ENCODE measurements around the gene ALKBH4. TPM values are rescaled to one million over a fixed set of nuclear protein-coding genes. Genes with fewer than 3 reads are reported as not detected.
A peak's percentile ranks its signal among the peaks of the same experiment; 100 is the strongest.
"Not testable (repeated sequence)": the region's sequence is repeated elsewhere in the genome, so short reads cannot be mapped to it uniquely, and the experiment has no call there.

The ALKBH4 gene
- polyA plus RNA-seq, 1 donor (not counting 4 experiments of a cell fraction or from before 2014, with no cell fraction given) = 3.1 TPM

GRCh38 chr7:102479982-102480637 lies 15.4 kb upstream of the ALKBH4 start:
- DNase-seq (ENCODE audit: low read depth, low spot score); H3K9me3 ChIP-seq (ENCODE audit: control insufficient read depth, low read depth, low read length); H3K27ac ChIP-seq (ENCODE audit: control insufficient read depth, insufficient read depth, low read length); H2AFZ ChIP-seq (ENCODE audit: control insufficient read depth, low read length); H3K9ac ChIP-seq (ENCODE audit: control insufficient read depth, extremely low read depth, insufficient read depth, low read length); H3K79me2 ChIP-seq (ENCODE audit: control insufficient read depth, insufficient read depth, low read length); H3K4me2 ChIP-seq (ENCODE audit: control insufficient read depth, extremely low read depth, insufficient read depth, low read depth, low read length); FAIRE-seq; H3K27me3 ChIP-seq (ENCODE audit: control insufficient read depth, extremely low read depth, insufficient read depth, low read length); H3K4me3 ChIP-seq (ENCODE audit: control insufficient read depth in 2 of 3, extremely low read depth in 1 of 3, insufficient read depth in 2 of 3, low read depth in 1 of 3, low read length in 3 of 3); H4K20me1 ChIP-seq (ENCODE audit: control insufficient read depth, extremely low read depth, insufficient read depth, low read length); H3K36me3 ChIP-seq (ENCODE audit: control insufficient read depth in 2 of 2, extremely low read depth in 1 of 2, insufficient read depth in 2 of 2, low read length in 2 of 2); H3K9me1 ChIP-seq (ENCODE audit: control insufficient read depth, extremely low read depth, insufficient read depth, low read length); H3K4me1 ChIP-seq (ENCODE audit: control insufficient read depth, extremely low read depth, insufficient read depth, low read length); dilution Hi-C loops (cut with MboI; ENCODE audit: extremely low pct_ligation_motif_present, low sequenced_read_pairs): not testable (repeated sequence)
- peak in 2 of 3 experiments; percentile 17 to 23 for TF ChIP-seq CTCF (optimal IDR thresholded peaks at IDR 0.05 in 1 of 3, IDR thresholded peaks at IDR 0.05 in 1 of 3, conservative IDR thresholded peaks at IDR 0.05 in 1 of 3; ENCODE audit: extremely low read depth in 1 of 3, insufficient read depth in 2 of 3, low read length in 3 of 3)

DNA sequence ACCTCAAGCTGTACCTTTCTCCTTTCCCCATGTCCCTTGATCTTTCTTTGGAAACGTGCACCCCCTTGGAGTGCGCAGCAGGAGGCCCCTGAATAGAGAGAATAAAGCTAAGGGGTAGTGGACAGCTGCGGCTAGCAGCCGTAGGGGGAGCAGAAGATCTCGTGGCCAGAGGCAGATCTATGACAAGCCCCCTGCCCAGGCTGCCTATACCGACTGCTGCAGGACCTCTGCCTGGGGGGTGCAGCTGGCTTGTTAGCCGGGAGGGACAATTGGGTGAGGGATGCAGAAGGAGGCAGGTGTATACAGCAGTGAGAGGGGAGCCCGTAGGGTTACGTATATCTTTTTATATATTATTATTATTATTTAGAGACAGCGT lies 14.5 kb upstream of the ALKBH4 start:
- H3K9me1 ChIP-seq (ENCODE audit: control insufficient read depth, extremely low read depth, insufficient read depth, low read length); H3K4me3 ChIP-seq (ENCODE audit: control insufficient read depth in 2 of 3, extremely low read depth in 1 of 3, insufficient read depth in 2 of 3, low read depth in 1 of 3, low read length in 3 of 3); FAIRE-seq; H3K27ac ChIP-seq (ENCODE audit: control insufficient read depth, insufficient read depth, low read length); H3K4me2 ChIP-seq (ENCODE audit: control insufficient read depth, extremely low read depth, insufficient read depth, low read depth, low read length); H3K9me3 ChIP-seq (ENCODE audit: control insufficient read depth, low read depth, low read length); H3K27me3 ChIP-seq (ENCODE audit: control insufficient read depth, extremely low read depth, insufficient read depth, low read length); H4K20me1 ChIP-seq (ENCODE audit: control insufficient read depth, extremely low read depth, insufficient read depth, low read length); H3K4me1 ChIP-seq (ENCODE audit: control insufficient read depth, extremely low read depth, insufficient read depth, low read length); H2AFZ ChIP-seq (ENCODE audit: control insufficient read depth, low read length); dilution Hi-C loops (cut with MboI; ENCODE audit: extremely low pct_ligation_motif_present, low sequenced_read_pairs); H3K36me3 ChIP-seq (ENCODE audit: control insufficient read depth in 2 of 2, extremely low read depth in 1 of 2, insufficient read depth in 2 of 2, low read length in 2 of 2); H3K9ac ChIP-seq (ENCODE audit: control insufficient read depth, extremely low read depth, insufficient read depth, low read length); DNase-seq (ENCODE audit: low read depth, low spot score); H3K79me2 ChIP-seq (ENCODE audit: control insufficient read depth, insufficient read depth, low read length): not testable (repeated sequence)

DNA sequence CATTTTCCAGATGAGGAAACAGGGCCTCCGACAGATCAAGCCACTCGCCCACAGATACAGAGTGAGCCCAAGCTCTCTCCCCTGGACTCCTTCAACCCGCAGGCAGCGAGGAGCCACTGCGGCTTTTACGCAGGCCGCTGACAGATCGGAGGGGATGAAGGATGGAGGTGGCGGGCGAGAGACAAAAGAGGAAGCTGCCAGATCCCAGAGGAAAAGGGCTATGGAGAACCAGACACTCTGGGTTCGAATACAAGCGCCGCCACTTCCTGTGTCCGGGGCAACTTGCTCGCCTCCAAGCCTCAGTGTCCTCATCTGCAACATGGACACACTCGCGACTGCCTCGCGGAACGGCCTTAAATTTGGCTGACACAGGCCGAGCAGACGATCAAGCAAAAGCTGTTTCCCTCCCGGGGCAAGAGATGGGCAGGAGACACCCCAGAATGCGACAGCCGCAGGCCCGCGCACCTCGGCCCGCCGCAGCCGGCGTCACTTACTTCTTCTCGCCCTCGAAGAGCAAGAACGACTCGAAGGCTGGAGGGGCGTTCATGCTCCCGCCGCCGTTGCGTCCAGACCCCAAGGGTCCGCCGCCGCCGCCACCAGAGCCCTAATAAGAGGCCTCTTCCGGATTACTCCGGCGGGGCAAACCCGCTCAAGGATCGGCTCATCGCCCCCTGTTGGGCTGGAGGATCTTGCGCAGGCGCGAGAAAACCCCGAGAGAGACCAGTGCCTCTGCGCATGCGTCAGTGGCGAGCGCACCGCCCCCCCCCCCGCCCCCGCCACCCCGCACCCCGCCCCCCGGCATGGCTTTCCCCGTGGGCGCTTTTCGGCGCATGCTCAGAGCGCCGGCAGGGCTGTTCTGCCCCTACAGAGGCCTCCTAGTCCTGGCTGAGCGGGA lies 13.9 kb upstream of the ALKBH4 start, which contains the start of gene POLR2J:
Gene POLR2J (minus strand): TSS at position 609 of the 895 bp plus-strand sequence. CDS start 62 bp downstream, at position 547.
- not testable (repeated sequence) for H3K27ac ChIP-seq (ENCODE audit: control insufficient read depth, insufficient read depth, low read length)

DNA sequence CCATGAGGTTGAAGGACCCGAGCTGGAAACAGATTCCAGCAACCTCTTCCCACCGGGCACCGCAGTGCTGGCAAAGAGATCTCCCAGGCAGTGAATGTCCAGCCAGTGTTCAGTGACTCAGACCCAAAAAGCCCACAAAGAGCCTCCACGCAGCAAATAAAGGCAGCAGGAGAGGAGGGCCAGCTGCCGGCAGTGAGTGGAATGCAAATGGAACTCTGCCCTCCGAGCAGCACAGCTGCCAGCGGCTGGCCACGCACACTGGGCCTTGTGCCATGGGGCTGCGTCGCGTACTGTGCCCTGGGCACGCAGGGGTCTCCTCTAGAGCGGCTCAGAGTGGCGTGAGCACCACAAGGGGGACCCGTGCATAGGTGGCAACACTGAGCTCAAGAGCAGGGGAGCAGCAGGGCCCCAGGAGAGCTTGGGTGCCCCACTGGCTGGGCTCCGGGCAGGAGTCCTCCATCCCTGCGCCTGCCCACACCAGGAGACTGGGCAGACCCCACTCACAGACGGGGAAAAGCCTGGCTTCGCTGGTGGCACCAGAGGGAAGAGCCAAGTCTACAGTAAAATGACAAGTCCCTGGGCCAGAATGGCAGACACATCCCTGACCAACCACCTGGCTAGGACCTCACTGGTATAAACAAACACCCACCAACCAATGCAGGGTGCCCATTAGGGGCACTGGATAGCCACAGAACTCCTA lies 10.2 kb upstream of the ALKBH4 start:
- DNase-seq (ENCODE audit: low read depth, low spot score); H3K9me1 ChIP-seq (ENCODE audit: control insufficient read depth, extremely low read depth, insufficient read depth, low read length); FAIRE-seq; H4K20me1 ChIP-seq (ENCODE audit: control insufficient read depth, extremely low read depth, insufficient read depth, low read length); dilution Hi-C loops (cut with MboI; ENCODE audit: extremely low pct_ligation_motif_present, low sequenced_read_pairs); H3K36me3 ChIP-seq (ENCODE audit: control insufficient read depth in 2 of 2, extremely low read depth in 1 of 2, insufficient read depth in 2 of 2, low read length in 2 of 2); H3K4me1 ChIP-seq (ENCODE audit: control insufficient read depth, extremely low read depth, insufficient read depth, low read length); H2AFZ ChIP-seq (ENCODE audit: control insufficient read depth, low read length); H3K9me3 ChIP-seq (ENCODE audit: control insufficient read depth, low read depth, low read length); H3K79me2 ChIP-seq (ENCODE audit: control insufficient read depth, insufficient read depth, low read length); H3K9ac ChIP-seq (ENCODE audit: control insufficient read depth, extremely low read depth, insufficient read depth, low read length); H3K4me3 ChIP-seq (ENCODE audit: control insufficient read depth in 2 of 3, extremely low read depth in 1 of 3, insufficient read depth in 2 of 3, low read depth in 1 of 3, low read length in 3 of 3); H3K27me3 ChIP-seq (ENCODE audit: control insufficient read depth, extremely low read depth, insufficient read depth, low read length); H3K27ac ChIP-seq (ENCODE audit: control insufficient read depth, insufficient read depth, low read length); H3K4me2 ChIP-seq (ENCODE audit: control insufficient read depth, extremely low read depth, insufficient read depth, low read depth, low read length): not testable (repeated sequence)

More for the DNA sequence above, 13.9 kb upstream of the ALKBH4 start, which contains the start of gene POLR2J:
- H3K79me2 ChIP-seq (ENCODE audit: control insufficient read depth, insufficient read depth, low read length); H3K4me1 ChIP-seq (ENCODE audit: control insufficient read depth, extremely low read depth, insufficient read depth, low read length); H3K27me3 ChIP-seq (ENCODE audit: control insufficient read depth, extremely low read depth, insufficient read depth, low read length); H2AFZ ChIP-seq (ENCODE audit: control insufficient read depth, low read length); dilution Hi-C loops (cut with MboI; ENCODE audit: extremely low pct_ligation_motif_present, low sequenced_read_pairs); FAIRE-seq; H3K9me1 ChIP-seq (ENCODE audit: control insufficient read depth, extremely low read depth, insufficient read depth, low read length); H4K20me1 ChIP-seq (ENCODE audit: control insufficient read depth, extremely low read depth, insufficient read depth, low read length); DNase-seq (ENCODE audit: low read depth, low spot score); H3K36me3 ChIP-seq (ENCODE audit: control insufficient read depth in 2 of 2, extremely low read depth in 1 of 2, insufficient read depth in 2 of 2, low read length in 2 of 2); H3K9me3 ChIP-seq (ENCODE audit: control insufficient read depth, low read depth, low read length): not testable (repeated sequence)
- H3K9ac ChIP-seq (ENCODE audit: control insufficient read depth, extremely low read depth, insufficient read depth, low read length) = peak within 1 kb of the TSS; percentile 54
- H3K4me3 ChIP-seq (ENCODE audit: control insufficient read depth in 2 of 3, extremely low read depth in 1 of 3, insufficient read depth in 2 of 3, low read depth in 1 of 3, low read length in 3 of 3) = peak within 1 kb of the TSS in 1 of 3 experiments; percentile 38
- peak within 1 kb of the TSS; percentile 32 for H3K4me2 ChIP-seq (ENCODE audit: control insufficient read depth, extremely low read depth, insufficient read depth, low read depth, low read length)
